A673 (cell line): ENCODE data around the gene PTPRK. TPM values are rescaled to one million over a fixed set of nuclear protein-coding genes. Genes with fewer than 3 reads are reported as not detected.

Source experiments
- BruUV-seq: library from RNA; stranded (reverse); fragments of 400-500 nt; replicated peaks from 2 replicates; lab custom pipeline; 2021; lab: Mats Ljungman, UMichigan
- CTCF ChIA-PET: fragments of 300-600 bp; sonication (Branson Sonifier 250); formaldehyde crosslinking; loops from one replicate; lab custom pipeline; 2022; ENCODE audit warnings: antibody characterized with exemption; lab: Charles Lee
- POLR2A ChIA-PET: fragments of 300-600 bp; sonication (Branson Sonifier 250); formaldehyde crosslinking; loops from one replicate; lab custom pipeline; 2022; ENCODE audit warnings: antibody characterized with exemption; ENCODE audit not compliant: low non-redundant PET; lab: Charles Lee
- DNase-seq: peaks from one replicate; pipeline ENCODE4 v3.0.0-alpha.2; 2015; ENCODE audit warnings: low spot score
- H3K27ac ChIP-seq: fragments of 200-600 bp; sonication (generic); 2 replicates; pipeline ENCODE4 v1.5.1; 2016; ENCODE audit warnings: mixed run types, low read depth, mild to moderate bottlenecking, mixed read lengths, antibody characterized with exemption, low read length; ENCODE audit not compliant: poor library complexity, severe bottlenecking
- H3K27me3 ChIP-seq: fragments of 200-600 bp; sonication (generic); replicated peaks from 2 replicates; pipeline ENCODE4 v1.6.1; 2017; ENCODE audit warnings: mixed run types, low read depth, mild to moderate bottlenecking, mixed read lengths, antibody characterized with exemption, low read length; ENCODE audit not compliant: insufficient read depth, poor library complexity
- H3K36me3 ChIP-seq: fragments of 200-600 bp; sonication (generic); 2 replicates; pipeline ENCODE4 v1.6.1; 2016; ENCODE audit warnings: mixed run types, mild to moderate bottlenecking, mixed read lengths, antibody characterized with exemption, low read length; ENCODE audit not compliant: insufficient read depth, poor library complexity, severe bottlenecking
- H3K4me1 ChIP-seq: fragments of 200-600 bp; sonication (generic); 2 replicates; pipeline ENCODE4 v1.6.1; 2017; ENCODE audit warnings: mixed run types, mild to moderate bottlenecking, mixed read lengths, antibody characterized with exemption, low read length; ENCODE audit not compliant: insufficient read depth, poor library complexity, severe bottlenecking
- H3K4me3 ChIP-seq: fragments of 200-600 bp; sonication (generic); 2 replicates; pipeline ENCODE4 v1.5.1; 2016; ENCODE audit warnings: low read depth, mixed run types, mild to moderate bottlenecking, mixed read lengths, low read length; ENCODE audit not compliant: poor library complexity, severe bottlenecking
- H3K9me3 ChIP-seq: fragments of 200-600 bp; sonication (generic); 2 replicates; pipeline ENCODE4 v1.6.1; 2016; ENCODE audit warnings: mixed run types, low read depth, mild to moderate bottlenecking, mixed read lengths, antibody characterized with exemption, low read length; ENCODE audit not compliant: poor library complexity, severe bottlenecking
- CTCF ChIP-seq: fragments of 300-800, 200-600 bp; sonication (generic); conservative IDR thresholded peaks from 2 replicates; pipeline ENCODE4 v1.5.1; 2017; ENCODE audit warnings: low read depth, mild to moderate bottlenecking, antibody characterized with exemption, low read length, moderate library complexity, mixed read lengths
- EZH2 ChIP-seq: fragments of 200-600 bp; sonication (generic); IDR thresholded peaks from 2 replicates; pipeline ENCODE4 v1.6.1; 2017; ENCODE audit warnings: borderline replicate concordance, low read depth, mild to moderate bottlenecking, mixed read lengths, antibody characterized with exemption, low read length; ENCODE audit not compliant: poor library complexity, severe bottlenecking
- intact Hi-C: fragments of 100-400 bp; cut with micrococcal nuclease; formaldehyde crosslinking; loops from one replicate; pipeline ENCODE4 v1.10.0; 2022; ENCODE audit not compliant: unreplicated experiment
- total RNA-seq: library from RNA; stranded (reverse); gene quantifications from 2 replicates; pipeline ENCODE4 v1.2.3, GENCODE V29; 2021

The PTPRK gene
- total RNA-seq, 1 experiment from 2014 or later, result 77.3 TPM

GRCh38 chr6:128242765-128243403 is 277.5 kb downstream of the PTPRK start:
- Histone ChIP-seq H3K4me3 (no peak overlapping the region), H3K36me3 (no peaks in the 10 kb centered on the region), H3K9me3 (no peaks in the 10 kb centered on the region), H3K27me3 (no peaks in the 10 kb centered on the region), H3K4me1 (peaks cover 29% of the 10 kb centered on the region), H3K27ac (no peak overlapping the region)
- TF ChIP-seq CTCF, result no peak
- no peak for TF ChIP-seq EZH2
- BruUV-seq, result no TSS peak
- intact Hi-C loops, result no loop called here
- DNase-seq, result no peak
- ChIA-PET CTCF (no interaction called here), POLR2A (no interaction called here)

GRCh38 chr6:128241216-128241615 is 279.2 kb downstream of the PTPRK start:
- BruUV-seq, result no TSS peak
- no peaks in the 10 kb centered on the region for H3K9me3 ChIP-seq
- no peak for DNase-seq
- H3K4me3 ChIP-seq, result no peak overlapping the region
- H3K36me3 ChIP-seq, result no peaks in the 10 kb centered on the region
- peaks cover 29% of the 10 kb centered on the region for H3K4me1 ChIP-seq
- ChIA-PET POLR2A (no interaction called here), CTCF (no interaction called here)
- H3K27me3 ChIP-seq, result no peaks in the 10 kb centered on the region
- TF ChIP-seq EZH2 (no peak), CTCF (no peak)
- intact Hi-C loops, result no loop called here
- H3K27ac ChIP-seq, result no peak overlapping the region

- H3K4me3 ChIP-seq, result no peak overlapping the region
- CTCF ChIA-PET, result no interaction called here
- H3K9me3 ChIP-seq, result no peaks in the 10 kb centered on the region
- TF ChIP-seq CTCF, result no peak
- no peak for TF ChIP-seq EZH2
- BruUV-seq, result no TSS peak
- H3K4me1 ChIP-seq, result peaks cover 29% of the 10 kb centered on the region
- no peaks in the 10 kb centered on the region for H3K36me3 ChIP-seq
- no peaks in the 10 kb centered on the region for H3K27me3 ChIP-seq
- H3K27ac ChIP-seq, result no peak overlapping the region
- POLR2A ChIA-PET, result interaction anchor here (0.5 kb wide), 1 partner anchor 1620 kb away, joined by 3 read pairs; no protein-coding TSS in a partner anchor
- intact Hi-C loops, result no loop called here
- no peak for DNase-seq
Measured at GRCh38 chr6:128240024-128240428, 280.4 kb downstream of the PTPRK start.
